HG03460 (cell line): ENCODE data around the gene FANCF.
"Not testable (repeated sequence)": the region's sequence is repeated elsewhere in the genome, so short reads cannot be mapped to it uniquely, and the experiment has no call there.

Source experiments
- ATAC-seq: cut with Tn5 transposase; IDR thresholded peaks from one replicate; pipeline ENCODE4 v1.9.1; 2021; ENCODE audit not compliant: unreplicated experiment

FANCF gene, protein sequence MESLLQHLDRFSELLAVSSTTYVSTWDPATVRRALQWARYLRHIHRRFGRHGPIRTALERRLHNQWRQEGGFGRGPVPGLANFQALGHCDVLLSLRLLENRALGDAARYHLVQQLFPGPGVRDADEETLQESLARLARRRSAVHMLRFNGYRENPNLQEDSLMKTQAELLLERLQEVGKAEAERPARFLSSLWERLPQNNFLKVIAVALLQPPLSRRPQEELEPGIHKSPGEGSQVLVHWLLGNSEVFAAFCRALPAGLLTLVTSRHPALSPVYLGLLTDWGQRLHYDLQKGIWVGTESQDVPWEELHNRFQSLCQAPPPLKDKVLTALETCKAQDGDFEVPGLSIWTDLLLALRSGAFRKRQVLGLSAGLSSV

DNA sequence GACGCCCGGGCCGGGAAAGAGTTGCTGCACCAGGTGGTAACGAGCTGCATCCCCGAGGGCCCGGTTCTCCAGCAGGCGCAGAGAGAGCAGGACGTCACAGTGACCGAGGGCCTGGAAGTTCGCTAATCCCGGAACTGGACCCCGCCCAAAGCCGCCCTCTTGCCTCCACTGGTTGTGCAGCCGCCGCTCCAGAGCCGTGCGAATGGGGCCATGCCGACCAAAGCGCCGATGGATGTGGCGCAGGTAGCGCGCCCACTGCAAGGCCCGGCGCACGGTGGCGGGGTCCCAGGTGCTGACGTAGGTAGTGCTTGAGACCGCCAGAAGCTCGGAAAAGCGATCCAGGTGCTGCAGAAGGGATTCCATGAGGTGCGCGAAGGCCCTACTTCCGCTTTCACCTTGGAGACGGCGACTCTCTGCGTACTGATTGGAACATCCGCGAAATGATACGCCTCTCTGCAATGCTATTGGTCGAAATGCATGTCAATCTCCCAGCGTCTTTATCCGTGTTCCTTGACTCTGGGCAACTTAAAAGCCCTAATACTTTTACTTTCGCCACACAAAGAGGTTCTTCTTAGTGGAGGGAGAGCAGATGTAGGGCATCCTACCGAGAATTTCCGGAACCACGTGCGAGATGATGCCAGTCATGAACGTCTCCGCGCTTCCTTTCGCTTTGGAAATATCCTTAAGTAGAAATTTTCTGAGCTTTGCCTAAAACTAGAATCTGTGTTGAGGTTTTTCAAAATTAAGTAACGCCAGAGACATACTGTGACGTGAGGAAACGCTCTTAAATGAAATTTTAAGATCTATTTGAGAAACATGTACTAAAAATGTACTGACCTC is at the start of gene FANCF:
Gene FANCF (minus strand): TSS at position 376 of the 840 bp plus-strand sequence. CDS start 13 bp downstream, at position 363.
- ATAC-seq, result peak; percentile 95

DNA sequence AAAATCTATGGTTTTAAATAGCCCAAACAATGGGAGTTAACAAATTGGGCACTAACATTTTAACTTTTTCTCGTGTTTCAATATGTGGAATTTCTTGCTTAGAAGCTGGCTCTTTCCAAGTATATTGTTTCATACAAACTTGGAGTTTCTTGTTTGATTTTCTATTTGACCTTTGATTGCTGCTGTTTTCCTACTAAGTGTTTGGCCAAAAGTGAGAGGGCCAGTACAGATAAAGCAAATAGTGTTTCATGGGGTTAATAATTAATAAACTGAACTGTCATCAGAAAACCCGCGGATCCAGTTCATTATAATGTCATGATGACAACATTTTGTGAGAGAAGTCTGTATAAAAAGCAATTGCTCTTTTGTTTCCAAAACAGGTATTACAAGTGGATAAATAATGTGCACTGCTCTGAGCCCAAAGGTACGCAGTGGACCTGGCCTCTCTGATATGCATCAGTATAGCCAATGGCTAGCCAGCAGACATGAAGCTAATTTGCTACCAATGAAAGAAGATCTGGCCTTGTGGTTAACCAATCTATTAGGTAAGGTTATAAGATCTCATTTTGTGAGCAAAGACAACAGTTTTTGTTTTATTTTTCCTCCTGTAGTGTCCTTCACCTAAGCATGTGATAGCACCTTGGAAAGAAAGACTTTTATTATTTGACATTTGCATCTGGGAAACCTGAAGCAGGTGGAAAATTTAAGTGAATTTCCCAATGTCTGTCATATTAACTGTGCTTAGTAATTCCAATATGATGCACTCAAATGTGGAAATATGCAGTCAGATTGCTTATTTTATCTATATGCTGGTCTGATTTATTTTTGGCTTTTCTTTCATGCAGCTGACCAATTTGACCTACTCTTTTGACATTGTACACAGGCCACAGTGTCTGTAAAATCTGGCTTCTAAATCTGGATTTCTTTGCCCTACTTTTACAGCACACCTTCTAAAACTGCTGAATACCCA is 49.1 kb upstream of the FANCF start:
- ATAC-seq, result no peak

DNA sequence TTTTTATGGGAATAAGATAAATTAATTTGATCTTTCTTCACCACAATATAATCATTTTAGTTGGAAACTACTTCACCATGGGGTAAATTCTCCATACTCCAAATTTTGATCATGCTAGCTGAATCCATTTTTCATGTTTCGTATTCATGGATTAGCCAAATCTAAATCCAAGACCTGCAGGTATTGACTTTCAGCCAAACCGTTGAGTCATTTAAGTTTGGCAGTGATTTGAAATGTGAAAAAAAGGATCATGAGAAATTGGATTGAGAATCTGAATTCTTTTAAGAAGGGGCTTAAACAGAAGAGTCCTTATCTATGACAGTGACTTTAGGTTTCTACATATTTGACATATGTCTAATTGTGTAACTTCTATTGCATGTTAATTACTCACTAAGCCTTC is 46.1 kb upstream of the FANCF start:
- ATAC-seq, result no peak

DNA sequence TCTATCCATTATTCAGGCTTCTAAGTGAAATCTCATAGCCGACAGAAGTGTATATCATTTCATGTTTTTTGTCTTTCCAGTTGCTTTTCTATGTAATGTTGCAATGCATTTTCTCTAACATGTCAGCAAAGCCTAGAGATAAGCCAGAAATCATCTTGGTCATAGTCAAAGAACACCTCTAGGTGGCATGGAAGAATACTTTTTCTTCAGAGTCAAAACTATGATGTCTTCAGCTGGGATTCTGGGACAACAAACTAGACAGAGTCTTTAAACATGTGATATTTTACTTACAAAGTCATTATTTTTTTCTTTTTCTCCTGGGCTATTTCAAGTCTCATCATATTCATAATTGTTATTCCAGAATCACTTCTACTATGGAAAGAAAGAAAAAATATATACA is 45.2 kb upstream of the FANCF start:
- peak; percentile 24 for ATAC-seq

DNA sequence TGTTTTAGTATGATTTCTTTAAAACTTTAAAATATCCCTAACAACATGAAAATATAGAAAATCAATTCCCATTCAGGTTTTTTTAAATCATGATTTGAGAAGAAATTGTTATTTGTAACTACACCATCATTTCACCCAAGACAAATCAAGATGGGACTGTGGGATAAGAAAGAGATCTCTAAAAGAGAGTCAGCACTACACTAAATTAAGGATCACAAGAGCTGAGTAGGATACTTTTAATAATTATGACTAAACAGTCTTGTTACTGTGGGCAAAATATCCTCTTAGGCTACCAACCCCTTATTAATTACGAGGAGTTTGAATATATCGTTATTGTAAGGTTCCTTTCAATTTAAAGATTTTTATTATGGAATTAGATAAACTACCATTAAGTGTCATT is 43.7 kb upstream of the FANCF start:
- ATAC-seq, result no peak

DNA sequence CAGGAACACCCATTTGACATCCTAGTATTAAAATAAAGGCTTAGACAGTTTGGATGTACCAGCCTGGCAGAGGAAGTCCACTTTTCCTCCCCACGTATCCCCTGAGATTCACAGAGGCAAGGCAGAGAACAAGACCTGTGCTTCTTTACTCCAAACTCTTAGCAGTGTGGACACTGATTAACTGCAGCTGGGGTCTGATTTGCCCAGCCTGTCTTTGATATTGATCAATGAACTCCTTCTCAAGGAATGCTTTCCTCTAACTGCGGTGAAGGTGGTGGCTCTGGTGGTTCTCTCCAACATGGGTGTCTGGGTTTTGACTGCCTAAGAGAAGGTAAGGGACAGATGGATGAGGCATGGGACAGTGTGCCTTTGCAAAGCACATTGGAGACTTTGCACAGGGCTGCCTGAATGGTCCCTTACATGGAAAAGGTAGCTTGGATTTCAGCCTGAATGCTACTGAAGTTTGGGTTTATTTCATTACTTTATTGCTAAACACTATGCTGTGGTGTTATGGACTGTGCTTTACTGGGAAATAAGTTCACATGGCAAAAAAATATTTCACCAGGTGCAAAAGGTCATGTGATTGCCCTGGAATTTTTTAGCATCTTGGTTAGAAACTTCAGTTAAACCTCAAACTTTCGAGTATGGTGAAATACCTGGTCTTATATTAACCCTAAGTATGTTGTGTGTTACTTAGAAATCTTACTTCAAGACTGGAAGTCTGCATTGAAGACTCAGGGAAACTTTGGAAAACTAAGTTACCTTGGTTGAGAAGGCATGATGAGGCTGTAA is 42.6 kb upstream of the FANCF start:
- peak; percentile 38 for ATAC-seq

DNA sequence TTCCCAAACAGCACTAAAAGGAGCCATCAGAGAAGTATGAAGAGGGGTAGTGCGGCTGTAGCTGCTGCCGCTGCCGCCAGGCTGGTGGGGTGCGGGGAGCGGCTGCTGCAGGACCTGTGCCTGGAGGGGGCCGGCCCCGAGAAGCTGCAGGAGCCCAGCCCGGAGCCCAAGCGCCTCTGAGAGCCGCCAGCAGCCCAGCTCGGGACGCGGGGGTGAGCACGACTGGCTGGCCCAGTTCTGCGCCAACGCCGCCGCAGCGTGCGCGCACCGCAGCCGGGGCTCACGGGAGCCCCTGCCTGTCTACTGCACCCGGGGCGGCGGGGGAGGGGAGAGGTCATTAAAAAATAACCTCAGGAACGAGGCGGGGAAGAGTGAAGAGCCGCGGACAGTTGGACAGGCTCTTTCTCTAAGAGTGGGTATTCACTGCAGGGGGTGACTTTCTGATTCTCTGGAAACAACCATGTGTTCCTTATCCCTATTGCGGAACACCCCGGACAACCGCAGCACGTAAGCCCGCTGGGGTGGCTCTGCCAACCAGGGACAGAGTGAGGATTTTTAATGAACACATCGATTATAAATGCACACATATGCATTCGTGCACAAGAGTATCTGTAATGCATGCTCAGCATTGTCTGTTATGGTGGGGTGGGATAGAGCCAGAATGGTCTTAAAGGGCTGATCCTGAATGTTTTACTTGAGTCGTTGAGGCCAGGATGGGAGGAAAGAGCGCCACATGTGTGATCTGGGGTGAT is 41.2 kb upstream of the FANCF start:
- peak; percentile 47 for ATAC-seq

DNA sequence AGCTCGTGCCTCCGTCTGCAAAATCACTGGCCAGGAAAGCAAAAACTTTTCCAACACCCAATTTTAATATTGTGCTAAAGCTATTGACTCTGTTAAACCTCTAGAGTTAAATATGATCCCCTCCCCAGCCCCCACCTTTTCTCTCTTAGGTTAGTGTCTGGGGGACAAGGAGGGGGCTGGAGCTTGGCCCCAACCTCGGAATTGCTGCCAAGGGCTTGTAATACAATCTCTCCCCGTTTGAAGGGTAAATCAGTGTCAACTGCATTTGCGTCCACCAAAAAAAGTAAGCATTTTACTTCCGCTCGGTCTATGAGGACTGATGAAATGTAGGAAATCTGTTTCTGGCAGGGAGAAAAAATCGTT is 40.7 kb upstream of the FANCF start, which contains the start of gene GAS2:
Gene GAS2 (plus strand): TSS at position 287 of the 363 bp plus-strand sequence. CDS start 8,259 bp downstream, outside the sequence.
- peak; percentile 17 for ATAC-seq

DNA sequence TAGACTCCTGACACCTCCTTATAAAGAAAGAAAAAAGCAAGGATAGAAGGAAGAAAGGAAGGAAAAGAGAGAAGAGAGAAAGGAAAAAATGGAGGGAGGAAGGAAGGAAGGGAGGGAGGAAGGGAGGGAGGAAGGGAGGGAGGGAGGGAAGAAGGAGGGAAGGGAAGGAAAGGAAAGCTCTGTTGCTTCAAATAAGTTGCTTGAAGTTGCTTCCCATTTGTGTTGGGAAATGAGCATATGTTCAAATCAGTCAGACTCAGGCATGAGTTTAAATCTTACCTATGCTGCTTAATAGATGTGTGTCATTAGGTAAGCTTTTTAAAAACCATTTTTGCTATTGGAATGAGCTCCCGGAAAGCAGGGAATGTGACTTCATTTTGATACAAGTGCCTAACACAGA is 34.2 kb upstream of the FANCF start:
- ATAC-seq, result no peak

DNA sequence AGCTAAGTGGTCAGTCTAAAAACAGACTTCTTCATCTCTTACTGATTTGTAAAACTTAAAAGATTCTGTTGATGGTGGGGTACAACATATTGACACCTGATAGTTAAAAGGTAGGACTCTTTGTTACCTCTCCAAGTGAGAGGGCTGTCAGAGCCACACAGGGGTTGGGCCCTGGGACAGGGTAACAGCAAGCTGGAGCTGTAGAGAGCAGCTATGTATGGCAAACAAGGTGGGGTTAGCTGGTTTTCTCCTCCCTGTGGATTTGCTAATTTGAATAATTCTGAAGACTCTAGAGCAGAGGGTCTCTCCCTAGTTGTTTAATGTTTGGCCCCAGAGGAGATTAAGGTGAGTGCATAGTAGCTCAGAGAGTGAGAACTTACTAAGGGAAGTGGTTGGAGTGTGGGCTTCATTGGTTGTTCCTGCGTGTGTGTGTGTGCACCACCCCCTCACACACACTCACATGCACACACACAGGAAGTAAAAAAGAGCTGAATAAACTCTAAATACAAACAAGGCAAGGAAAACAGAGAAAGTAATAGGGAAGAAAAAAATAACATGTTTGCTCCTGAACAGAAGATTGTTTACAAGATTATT is 31.6 kb upstream of the FANCF start:
- ATAC-seq, result peak; percentile 98

DNA sequence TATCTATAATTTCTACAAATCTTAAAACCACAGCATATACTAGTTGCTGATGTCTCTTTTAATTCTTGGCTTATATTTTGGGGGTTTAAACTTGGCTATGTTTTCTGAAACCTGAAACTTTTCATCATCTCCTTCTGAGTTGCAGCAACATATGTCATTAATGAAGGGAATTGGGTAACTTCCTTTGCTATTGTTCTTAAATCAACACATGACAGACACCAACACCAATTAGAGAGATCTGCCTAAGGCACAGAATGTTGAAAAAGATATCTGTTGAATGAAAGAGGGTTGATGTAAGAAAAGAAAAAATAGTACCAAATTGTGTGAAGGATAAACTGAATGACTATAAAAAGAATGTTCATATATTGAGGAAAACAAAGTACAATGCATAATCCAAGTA is 30.5 kb upstream of the FANCF start:
- no peak for ATAC-seq

DNA sequence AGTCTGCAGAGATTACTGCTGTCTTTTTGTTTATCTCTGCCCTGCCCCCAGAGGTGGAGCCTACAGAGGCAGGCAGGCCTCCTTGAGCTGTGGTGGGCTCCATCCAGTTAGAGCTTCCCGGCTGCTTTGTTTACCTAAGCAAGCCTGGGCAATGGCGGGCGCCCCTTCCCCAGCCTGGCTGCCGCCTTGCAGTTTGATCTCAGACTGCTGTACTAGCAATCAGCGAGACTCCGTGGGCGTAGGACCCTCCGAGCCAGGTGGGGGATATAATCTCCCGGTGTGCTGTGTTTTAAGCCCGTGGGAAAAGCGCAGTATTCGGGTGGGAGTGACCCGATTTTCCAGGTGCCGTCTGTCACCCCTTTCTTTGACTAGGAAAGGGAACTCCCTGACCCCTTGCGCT is 26.7 kb upstream of the FANCF start:
- ATAC-seq, result not testable (repeated sequence)

DNA sequence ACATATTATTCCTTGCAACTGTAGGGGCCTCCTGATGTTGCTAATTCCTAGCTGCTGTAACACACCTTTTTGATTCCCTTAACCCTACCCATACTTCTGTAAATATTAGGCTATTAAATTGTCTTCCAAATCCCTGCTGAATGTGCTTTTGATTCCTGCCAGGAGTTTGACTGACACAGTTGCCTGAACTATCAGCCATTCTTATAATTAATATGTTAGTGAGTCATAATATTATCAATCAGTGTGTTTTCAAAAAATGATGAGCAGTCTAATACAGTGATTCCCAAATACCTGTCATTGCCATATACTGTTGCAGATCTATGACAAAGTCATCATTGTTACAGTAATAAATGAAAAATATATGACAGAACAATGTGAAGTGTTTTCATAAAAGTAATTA is 15.9 kb upstream of the FANCF start:
- no peak for ATAC-seq

DNA sequence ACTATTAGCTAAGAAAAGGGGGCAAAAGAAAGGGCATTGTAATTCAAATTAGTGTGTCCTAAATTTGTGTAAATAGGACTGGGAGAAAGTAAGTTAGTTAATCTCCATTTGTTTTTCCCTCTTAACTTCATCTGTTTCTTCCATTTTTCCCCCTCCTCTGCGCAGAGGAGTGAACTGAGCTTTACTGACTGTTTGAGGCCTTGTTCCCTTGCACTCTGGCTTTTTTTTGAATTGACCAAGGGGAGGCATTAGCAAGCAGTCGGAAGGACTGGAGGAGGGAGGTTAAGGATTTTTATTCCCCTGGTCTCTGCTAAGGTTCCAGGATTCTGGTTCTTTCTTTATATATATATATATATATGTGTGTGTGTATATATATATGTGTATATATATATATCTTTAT is 15.2 kb upstream of the FANCF start:
- ATAC-seq, result no peak

DNA sequence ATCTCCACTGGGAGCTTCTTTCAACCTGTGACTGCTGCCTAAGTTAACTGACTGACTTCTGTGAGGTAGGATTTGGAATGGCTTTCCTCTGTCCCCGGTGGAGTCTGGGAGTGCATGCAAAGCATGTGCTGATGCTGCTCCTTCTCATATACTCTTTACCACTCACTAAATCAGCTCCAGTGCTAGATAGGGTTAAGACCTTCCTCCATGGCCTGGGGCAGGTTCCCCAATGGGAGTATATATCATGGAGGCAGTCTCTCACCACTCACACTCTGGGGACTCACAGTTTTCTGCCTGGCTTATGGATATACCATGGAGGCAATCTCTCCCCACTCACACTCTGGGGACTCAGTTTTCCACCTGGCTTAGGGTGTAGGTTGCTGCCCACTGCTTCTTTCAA is 10.1 kb upstream of the FANCF start:
- no peak for ATAC-seq

DNA sequence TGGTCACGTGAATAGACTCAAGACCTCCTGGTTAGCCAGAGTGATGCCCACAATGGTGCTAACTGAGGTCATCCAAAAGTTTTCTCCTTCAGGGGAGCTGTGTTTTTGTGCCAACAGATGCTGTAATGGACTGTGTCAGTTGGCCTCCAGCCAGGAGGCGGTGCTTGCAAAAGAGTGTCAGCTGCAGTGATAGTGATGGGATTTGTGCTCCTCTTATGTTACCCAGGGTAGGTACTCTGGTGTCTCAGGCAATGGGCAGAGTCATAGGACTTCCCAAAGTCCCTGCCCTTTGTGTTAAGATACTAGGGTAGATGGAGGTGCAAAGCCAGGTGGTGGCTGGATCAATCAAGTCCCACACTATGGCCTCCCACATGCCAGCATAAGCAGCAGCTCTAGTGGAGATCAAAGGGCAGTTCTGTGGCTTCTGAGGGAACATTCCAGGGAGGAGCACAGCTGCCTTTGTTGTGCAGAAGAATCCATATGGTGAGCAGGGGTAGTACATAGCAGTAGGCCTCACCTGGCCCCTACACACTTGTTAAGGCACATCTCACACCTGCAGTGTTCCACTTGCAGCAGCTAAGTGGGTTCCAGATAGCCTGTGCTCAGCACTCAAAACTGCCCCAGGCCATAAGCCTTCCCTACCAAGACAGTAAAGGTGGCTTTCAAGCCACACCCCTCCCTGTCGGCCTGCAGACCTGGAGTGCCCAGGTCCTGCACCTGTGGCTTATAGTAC is 9.4 kb upstream of the FANCF start:
- no peak for ATAC-seq

DNA sequence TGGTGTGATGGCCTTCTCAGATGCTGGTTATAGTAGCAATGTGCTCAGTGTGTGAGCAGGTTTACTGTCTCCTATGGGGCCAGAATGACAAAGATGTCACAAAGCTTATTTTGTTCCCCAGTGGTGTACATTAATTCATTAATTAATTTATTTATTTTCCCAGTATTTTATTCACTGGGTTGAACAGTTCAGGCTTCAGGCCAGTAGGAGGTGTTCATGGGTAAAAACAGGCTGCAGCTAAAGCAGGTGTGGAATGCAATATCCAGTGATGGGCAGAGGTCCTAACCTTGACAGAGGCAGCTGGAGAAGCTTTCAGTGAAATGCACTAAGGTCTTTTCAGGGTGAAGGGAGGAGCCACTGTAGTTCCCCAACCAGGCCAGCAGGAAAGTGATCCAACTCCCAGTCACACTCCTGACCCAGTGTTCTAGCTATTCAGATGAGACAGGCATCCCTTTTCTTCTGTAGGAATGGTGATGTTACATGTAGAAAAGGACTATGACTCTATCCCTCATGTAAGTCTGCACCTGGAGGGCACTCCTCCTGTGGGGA is 7.8 kb upstream of the FANCF start:
- no peak for ATAC-seq

DNA sequence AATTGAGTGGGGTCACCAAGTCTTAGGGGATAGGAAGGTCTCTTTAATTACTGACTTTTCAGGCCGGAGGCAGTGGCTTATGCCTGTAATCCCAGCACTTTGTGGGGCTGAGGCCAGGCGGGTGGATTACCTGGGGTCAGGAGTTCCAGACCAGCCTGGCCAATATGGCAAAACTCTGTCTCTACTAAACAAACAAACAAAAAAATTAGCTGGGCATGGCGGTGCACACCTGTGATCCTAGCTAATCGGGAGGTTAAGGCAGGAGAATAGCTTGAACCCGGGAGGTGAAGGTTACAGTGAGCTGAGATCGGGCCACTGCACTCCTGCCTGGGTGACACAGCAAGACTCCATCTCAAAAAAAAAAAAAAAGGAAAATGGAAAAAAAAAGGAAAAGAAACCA is 1.8 kb upstream of the FANCF start:
- ATAC-seq, result no peak
